Uterus (tissue), 4 donors: Measurements from ENCODE around the gene DCC. TPM values are rescaled to one million over a fixed set of nuclear protein-coding genes. Genes with fewer than 3 reads are reported as not detected.

Experiments
- DNase-seq, 2 donors: peaks; one replicate each; pipeline ENCODE4 v3.0.0-alpha.2; 2019 to 2020
- H3K27ac ChIP-seq, 2 donors: fragments of 200-600 bp; sonication (generic); 1 replicate in 1 of 2; 2 replicates in 1 of 2; pipeline ENCODE4 v1.5.1; 2016 to 2018
- H3K27me3 ChIP-seq, 2 donors: fragments of 200-600 bp; sonication (generic); one replicate each; pipeline ENCODE4 v1.5.1; 2018 to 2019; ENCODE audit warnings: control low read depth in 1 of 2
- H3K36me3 ChIP-seq, 2 donors: fragments of 200-600 bp; sonication (generic); one replicate each; pipeline ENCODE4 v1.5.1; 2019; ENCODE audit warnings: control low read depth in 1 of 2
- H3K4me1 ChIP-seq, 2 donors: fragments of 200-600 bp; sonication (generic); one replicate each; pipeline ENCODE4 v1.5.1; 2018 to 2019; ENCODE audit warnings: control low read depth in 1 of 2
- H3K4me3 ChIP-seq, 2 donors: fragments of 200-600 bp; sonication (generic); 1 replicate in 1 of 2; 2 replicates in 1 of 2; pipeline ENCODE4 v1.5.1; 2018 to 2019; ENCODE audit warnings: mild to moderate bottlenecking in 1 of 2
- H3K9me3 ChIP-seq, 2 donors: fragments of 200-600 bp; sonication (generic); one replicate each; pipeline ENCODE4 v1.5.1; 2019; ENCODE audit warnings: control low read depth in 1 of 2
- POLR2A ChIP-seq, 2 donors: fragments of 450-650 bp; IDR thresholded peaks; one replicate each; pipeline ENCODE4 v1.6.1; 2016; ENCODE audit warnings: antibody characterized with exemption in 2 of 2, mild to moderate bottlenecking in 1 of 2, moderate library complexity in 1 of 2
- intact Hi-C: fragments of 100-400 bp; cut with DNase I; formaldehyde crosslinking; loops from one replicate; pipeline ENCODE4 v1.15.1; 2023; ENCODE audit warnings: low total_unique reads
- total RNA-seq, 4 donors: library from RNA; depleted of rRNA in 3 of 4; stranded (reverse); fragments of >200 nt in 3 of 4; gene quantifications; one replicate each; pipeline versions ENCODE4 v1.1.0 to v1.2.4, GENCODE V29; 2014 to 2023
- TF ChIP-seq, protein P1 (sequence below), 4 experiments: fragments of 200-600 bp in 2 of 4; fragments of 450-650 bp in 2 of 4; sonication (generic) in 2 of 4; IDR thresholded peaks; one replicate each; pipeline ENCODE4 v1.5.1; 2016 to 2019; ENCODE audit warnings: antibody characterized with exemption in 4 of 4, mild to moderate bottlenecking in 2 of 4, moderate library complexity in 1 of 4
- donor health status: DM: yes; HTN: yes; CAD: no.

Gene DCC
- total RNA-seq, 4 donors from 2014 or later: 0.40 to 3.2 TPM; not detected in 2

DNA sequence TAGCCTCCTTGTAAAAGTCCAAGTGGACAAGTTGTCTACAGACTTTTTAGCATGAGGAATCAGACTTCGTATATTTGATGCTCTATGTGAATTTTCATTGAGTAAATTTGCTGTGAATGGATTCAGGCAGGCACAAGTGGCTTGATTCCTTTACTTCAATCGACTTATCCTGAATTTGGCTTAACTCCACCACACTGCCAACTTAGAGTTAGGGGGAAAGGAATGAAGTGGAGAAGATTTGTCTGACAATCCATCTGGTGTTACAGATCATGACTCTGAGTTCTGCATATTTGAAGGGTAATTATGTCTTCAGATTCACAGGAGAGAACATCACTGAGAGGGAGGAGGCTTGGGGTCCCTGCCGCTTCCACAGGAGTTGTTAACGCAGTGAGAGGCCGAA lies 829.3 kb downstream of the DCC start:
- TF ChIP-seq, protein P1, sequence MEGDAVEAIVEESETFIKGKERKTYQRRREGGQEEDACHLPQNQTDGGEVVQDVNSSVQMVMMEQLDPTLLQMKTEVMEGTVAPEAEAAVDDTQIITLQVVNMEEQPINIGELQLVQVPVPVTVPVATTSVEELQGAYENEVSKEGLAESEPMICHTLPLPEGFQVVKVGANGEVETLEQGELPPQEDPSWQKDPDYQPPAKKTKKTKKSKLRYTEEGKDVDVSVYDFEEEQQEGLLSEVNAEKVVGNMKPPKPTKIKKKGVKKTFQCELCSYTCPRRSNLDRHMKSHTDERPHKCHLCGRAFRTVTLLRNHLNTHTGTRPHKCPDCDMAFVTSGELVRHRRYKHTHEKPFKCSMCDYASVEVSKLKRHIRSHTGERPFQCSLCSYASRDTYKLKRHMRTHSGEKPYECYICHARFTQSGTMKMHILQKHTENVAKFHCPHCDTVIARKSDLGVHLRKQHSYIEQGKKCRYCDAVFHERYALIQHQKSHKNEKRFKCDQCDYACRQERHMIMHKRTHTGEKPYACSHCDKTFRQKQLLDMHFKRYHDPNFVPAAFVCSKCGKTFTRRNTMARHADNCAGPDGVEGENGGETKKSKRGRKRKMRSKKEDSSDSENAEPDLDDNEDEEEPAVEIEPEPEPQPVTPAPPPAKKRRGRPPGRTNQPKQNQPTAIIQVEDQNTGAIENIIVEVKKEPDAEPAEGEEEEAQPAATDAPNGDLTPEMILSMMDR (IDR thresholded peaks at IDR 0.05): no peak
- no peak overlapping the region for H3K27ac ChIP-seq
- no peaks in the 10 kb centered on the region for H3K36me3 ChIP-seq

DNA sequence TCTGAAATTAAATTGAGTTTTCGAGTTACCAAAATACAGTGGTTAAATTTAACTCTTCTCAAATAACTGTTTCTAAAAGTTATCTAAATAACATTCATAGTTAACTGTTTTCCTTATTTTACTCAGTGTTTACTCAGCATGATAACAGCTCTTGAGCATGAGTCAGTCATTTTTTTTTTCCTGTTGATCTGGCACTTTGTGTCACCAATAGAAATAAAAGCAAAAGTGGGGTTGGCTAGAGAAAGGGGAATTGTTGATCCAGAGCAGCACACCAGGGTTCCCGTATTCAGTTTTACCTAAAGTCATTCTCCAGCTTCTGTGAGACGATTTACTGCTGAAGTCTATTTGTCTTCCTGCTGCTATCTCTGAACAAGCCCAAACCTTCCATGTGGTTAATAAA lies 851.6 kb downstream of the DCC start:
- Histone ChIP-seq H3K36me3 (no peaks in the 10 kb centered on the region), H3K4me3 (no peak overlapping the region), H3K27me3 (no peaks in the 10 kb centered on the region), H3K9me3 (no peaks in the 10 kb centered on the region), H3K4me1 (no peaks in the 10 kb centered on the region), H3K27ac (no peak overlapping the region)
- TF ChIP-seq, protein P1 (IDR thresholded peaks at IDR 0.05): no peak
- no peak for TF ChIP-seq POLR2A (IDR thresholded peaks at IDR 0.05)
- DNase-seq: no peak
- intact Hi-C loops: no loop called here

More for the DNA sequence above, 829.3 kb downstream of the DCC start:
- DNase-seq: no peak
- H3K27me3 ChIP-seq: no peaks in the 10 kb centered on the region
- intact Hi-C loops: no loop called here
- H3K4me3 ChIP-seq: no peak overlapping the region
- no peaks in the 10 kb centered on the region for H3K9me3 ChIP-seq
- H3K4me1 ChIP-seq: no peaks in the 10 kb centered on the region

DNA sequence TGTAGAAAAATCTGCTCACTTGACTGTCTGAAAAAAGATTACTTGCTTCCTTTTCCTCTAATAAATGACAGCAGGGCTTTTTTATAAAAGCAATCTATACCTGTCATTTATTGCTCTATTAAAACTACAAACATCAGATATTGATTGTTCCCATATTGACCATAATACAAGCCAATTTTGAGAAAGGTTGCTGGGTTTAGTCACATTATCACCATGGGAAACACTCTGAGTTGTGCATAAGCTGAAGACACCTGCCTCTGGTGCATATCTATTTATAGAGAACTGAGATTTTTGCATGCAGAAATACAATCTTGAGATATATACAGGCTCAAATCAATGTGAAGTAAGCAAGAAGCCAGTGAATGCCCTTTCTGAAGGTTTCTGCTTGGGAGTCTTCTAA lies 853.9 kb downstream of the DCC start:
- no peaks in the 10 kb centered on the region for H3K36me3 ChIP-seq
- no peaks in the 10 kb centered on the region for H3K4me1 ChIP-seq
- H3K4me3 ChIP-seq: no peak overlapping the region
- no peaks in the 10 kb centered on the region for H3K9me3 ChIP-seq
- no peak for TF ChIP-seq POLR2A (IDR thresholded peaks at IDR 0.05)
- TF ChIP-seq, protein P1 (IDR thresholded peaks at IDR 0.05): no peak
- no peaks in the 10 kb centered on the region for H3K27me3 ChIP-seq
- no peak overlapping the region for H3K27ac ChIP-seq
- no peak for DNase-seq
- intact Hi-C loops: no loop called here

DNA sequence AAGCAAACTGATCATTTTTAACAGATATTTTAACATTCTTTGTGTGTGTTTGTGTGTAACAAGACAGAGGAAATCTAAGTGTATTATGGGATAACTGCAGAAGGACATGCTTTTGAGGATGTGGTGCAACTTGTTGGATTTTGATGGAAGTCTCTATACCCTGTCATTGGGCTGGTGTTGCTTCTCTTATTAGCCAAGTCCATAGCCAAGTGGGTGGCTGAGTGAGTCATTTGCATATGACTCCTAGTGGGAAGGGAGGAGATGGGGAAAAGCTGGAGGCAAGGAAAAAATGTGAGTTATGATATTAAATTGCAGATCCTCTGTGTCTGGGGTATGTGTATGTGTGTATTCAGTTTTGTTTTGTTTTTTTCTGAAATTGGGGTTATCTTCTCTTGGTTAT lies 879.9 kb downstream of the DCC start:
- Histone ChIP-seq H3K4me1 (no peaks in the 10 kb centered on the region), H3K4me3 (no peak overlapping the region), H3K27me3 (no peaks in the 10 kb centered on the region), H3K27ac (no peak overlapping the region), H3K36me3 (no peaks in the 10 kb centered on the region), H3K9me3 (no peaks in the 10 kb centered on the region)
- TF ChIP-seq, protein P1 (IDR thresholded peaks at IDR 0.05): no peak
- no peak for TF ChIP-seq POLR2A (IDR thresholded peaks at IDR 0.05)
- DNase-seq: no peak
- intact Hi-C loops: no loop called here

DNA sequence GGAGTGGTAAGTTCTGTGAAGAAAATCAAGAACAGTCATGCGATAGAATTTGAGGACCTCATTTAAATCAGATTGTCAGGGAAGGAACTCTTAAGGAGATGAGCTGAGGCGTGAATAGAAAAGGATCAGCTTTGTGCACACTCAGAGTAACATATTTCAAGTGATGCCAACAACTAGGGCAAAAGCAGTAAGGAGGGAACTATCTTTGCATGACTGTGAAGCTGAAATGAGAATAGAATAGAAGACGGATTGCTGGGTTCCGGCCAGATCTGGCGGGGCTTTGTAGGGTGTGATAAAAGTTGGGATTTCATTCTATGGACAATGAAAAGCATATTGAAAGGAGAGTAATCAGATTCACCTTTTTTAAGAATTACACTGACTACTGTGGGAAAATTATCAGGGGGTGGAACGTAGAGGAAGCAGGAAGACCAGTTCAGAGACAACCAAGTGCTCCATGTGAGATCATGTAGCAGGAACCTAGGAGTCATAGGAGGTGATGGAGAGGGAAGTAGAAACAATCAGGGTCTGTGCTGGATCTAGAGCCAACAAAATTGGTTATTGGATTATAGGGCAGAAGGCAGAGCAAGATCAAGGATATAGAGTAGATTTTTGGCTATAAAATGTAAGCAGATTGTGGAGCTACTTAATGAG lies 884.3 kb downstream of the DCC start:
- Histone ChIP-seq H3K9me3 (no peaks in the 10 kb centered on the region), H3K27ac (no peak overlapping the region)

More for the DNA sequence above, 884.3 kb downstream of the DCC start:
- no peak for DNase-seq
- Histone ChIP-seq H3K36me3 (no peaks in the 10 kb centered on the region), H3K4me3 (no peak overlapping the region), H3K27me3 (no peaks in the 10 kb centered on the region), H3K4me1 (no peaks in the 10 kb centered on the region)
- no peak for TF ChIP-seq POLR2A (IDR thresholded peaks at IDR 0.05)
- TF ChIP-seq, protein P1 (IDR thresholded peaks at IDR 0.05): no peak
- intact Hi-C loops: no loop called here
